Body of pancreas (tissue), 4 donors: ENCODE results near the gene AP3B2. TPM values are rescaled to one million over a fixed set of nuclear protein-coding genes. Genes with fewer than 3 reads are reported as not detected.

Source experiments
- ATAC-seq: fragments of 150-250 bp; one replicate; pipeline ENCODE4 v1.9.1; 2016
- DNase-seq, 4 donors: peaks; one replicate each; pipeline ENCODE4 v3.0.0-alpha.2; 2019
- H3K27ac ChIP-seq, 4 donors: fragments of 200-600 bp; sonication (generic); 1 replicate in 3 of 4; 2 replicates in 1 of 4; pipeline versions ENCODE4 v1.5.1 to v1.6.1; 2016 to 2019; ENCODE audit warnings: mild to moderate bottlenecking in 1 of 4, mixed read lengths in 1 of 4, moderate library complexity in 1 of 4
- H3K27me3 ChIP-seq, 2 donors: fragments of 200-600 bp; sonication (generic); one replicate each; pipeline ENCODE4 v1.6.0; 2016; ENCODE audit warnings: mild to moderate bottlenecking in 1 of 2
- H3K36me3 ChIP-seq, 2 donors: fragments of 200-600 bp; sonication (generic); replicated peaks in 1 of 2; 2 replicates each; pipeline ENCODE4 v1.5.1; 2016; ENCODE audit warnings: low read depth in 2 of 2; ENCODE audit not compliant: insufficient read depth in 1 of 2
- H3K4me1 ChIP-seq: fragments of 200-600 bp; sonication (generic); one replicate; pipeline ENCODE4 v1.6.0; 2016
- H3K4me3 ChIP-seq, 2 donors: fragments of 200-600 bp; sonication (generic); 1 replicate in 1 of 2; 2 replicates in 1 of 2; pipeline ENCODE4 v1.5.1; 2016 to 2019
- H3K9me3 ChIP-seq, 3 donors: fragments of 200-600 bp; sonication (generic); 1 replicate in 2 of 3; 2 replicates in 1 of 3; pipeline ENCODE4 v1.5.1; 2016
- CTCF ChIP-seq, 7 experiments: fragments of 450-650 bp in 4 of 7; fragments of 200-600 bp in 3 of 7; sonication (generic) in 3 of 7; IDR thresholded peaks; one replicate each; pipeline ENCODE4 v1.5.1; 2016 to 2019; ENCODE audit warnings: antibody characterized with exemption in 7 of 7
- POLR2A ChIP-seq, 3 donors: fragments of 450-650 bp; IDR thresholded peaks; one replicate each; pipeline ENCODE4 v1.6.1; 2016; ENCODE audit warnings: antibody characterized with exemption in 3 of 3, mild to moderate bottlenecking in 2 of 3
- WGBS, 2 donors: methylation state at CpG; one replicate each; pipeline ENCODE4 v1.1.5; 2017; 5-methylcytosine and 5-hydroxymethylcytosine counted together
- intact Hi-C: fragments of 100-400 bp; cut with DNase I; formaldehyde crosslinking; loops from one replicate; pipeline ENCODE4 v1.15.1; 2023
- total RNA-seq, 2 donors: library from RNA; depleted of rRNA; stranded (reverse); fragments of >200 nt; gene quantifications; one replicate each; pipeline ENCODE4 v1.1.0, GENCODE V29; 2016

AP3B2 gene
- total RNA-seq, 2 donors from 2014 or later = 3.9 to 6.6 TPM

GRCh38 chr15:82749951-82750830 is 40.5 kb upstream of the AP3B2 start:
- TF ChIP-seq POLR2A (IDR thresholded peaks at IDR 0.05) (peak; percentile 29 to 93 (median 85)), CTCF (IDR thresholded peaks at IDR 0.05) (peak in 1 of 7 experiments; percentile 6)

GRCh38 chr15:82748315-82748714 is 38.6 kb upstream of the AP3B2 start:
- H3K4me3 ChIP-seq = no peak overlapping the region
- TF ChIP-seq POLR2A (IDR thresholded peaks at IDR 0.05) (no peak), CTCF (IDR thresholded peaks at IDR 0.05) (no peak)
- no peaks in the 10 kb centered on the region for H3K36me3 ChIP-seq
- H3K4me1 ChIP-seq = peaks cover 21% of the 10 kb centered on the region
- no peak overlapping the region for H3K27ac ChIP-seq
- H3K27me3 ChIP-seq = no peaks in the 10 kb centered on the region
- no peaks in the 10 kb centered on the region for H3K9me3 ChIP-seq
- DNase-seq (no peak), ATAC-seq (no peak)
- intact Hi-C loops = no loop called here

More at GRCh38 chr15:82749951-82750830, 40.5 kb upstream of the AP3B2 start:
- 1% methylated on average over 46 to 47 of the region's 47 CpGs for WGBS, 2 donors
- peaks cover 21% of the 10 kb centered on the region for H3K4me1 ChIP-seq
- intact Hi-C loops = no loop called here
- ATAC-seq (peak; percentile 96), DNase-seq (peak; percentile 89 to 94 (median 92))
- peaks cover 0 to 7% of the 10 kb centered on the region in 2 donors for H3K36me3 ChIP-seq
- no peaks in the 10 kb centered on the region for H3K9me3 ChIP-seq
- no peaks in the 10 kb centered on the region for H3K27me3 ChIP-seq
- H3K4me3 ChIP-seq = peak overlapping the region; percentile 42 to 68
- peak overlapping the region; percentile 66 to 94 (median 84) for H3K27ac ChIP-seq

GRCh38 chr15:82743810-82744209 is 34.1 kb upstream of the AP3B2 start:
- TF ChIP-seq CTCF (IDR thresholded peaks at IDR 0.05) = no peak
- TF ChIP-seq POLR2A (IDR thresholded peaks at IDR 0.05) = no peak
- no peak for ATAC-seq
- H3K36me3 ChIP-seq = no peaks in the 10 kb centered on the region
- no peak overlapping the region for H3K27ac ChIP-seq
- intact Hi-C loops = no loop called here
- 75 to 81% methylated on average over 1 of the region's 1 CpG for WGBS, 2 donors
- H3K27me3 ChIP-seq = no peaks in the 10 kb centered on the region
- H3K9me3 ChIP-seq = no peaks in the 10 kb centered on the region
- H3K4me1 ChIP-seq = no peaks in the 10 kb centered on the region
- DNase-seq = no peak
- H3K4me3 ChIP-seq = no peak overlapping the region

- no peak overlapping the region for H3K4me3 ChIP-seq
These were observed 32.5 kb upstream of the AP3B2 start for GRCh38 chr15:82742134-82742533.

More at GRCh38 chr15:82742134-82742533, 32.5 kb upstream of the AP3B2 start:
- DNase-seq (no peak), ATAC-seq (no peak)
- WGBS, 2 donors = 85 to 86% methylated on average over 3 of the region's 3 CpGs
- intact Hi-C loops = no loop called here
- TF ChIP-seq POLR2A (IDR thresholded peaks at IDR 0.05) (no peak), CTCF (IDR thresholded peaks at IDR 0.05) (no peak)
- no peaks in the 10 kb centered on the region for H3K9me3 ChIP-seq
- H3K27me3 ChIP-seq = no peaks in the 10 kb centered on the region
- H3K36me3 ChIP-seq = no peaks in the 10 kb centered on the region
- no peak overlapping the region for H3K27ac ChIP-seq
- no peaks in the 10 kb centered on the region for H3K4me1 ChIP-seq
